SU-DHL-6 (cell line): ENCODE measurements around the gene VENTX.

Experiments used
- H2AFZ ChIP-seq: fragments of 200-600 bp; sonication (generic); 2 replicates; pipeline ENCODE4 v1.6.1; 2014; ENCODE audit warnings: low read depth, mild to moderate bottlenecking, moderate library complexity, mixed read lengths, antibody characterized with exemption, low read length; ENCODE audit not compliant: severe bottlenecking
- H3F3A ChIP-seq: fragments of 200-600 bp; shearing (Covaris generic); 2 replicates; pipeline ENCODE4 v1.6.0; 2016; ENCODE audit warnings: antibody characterized with exemption, mild to moderate bottlenecking; ENCODE audit not compliant: insufficient read depth
- H3K27ac ChIP-seq: fragments of 200-600 bp; sonication (generic); 2 replicates; pipeline ENCODE4 v1.5.1; 2016; ENCODE audit warnings: low read depth, mild to moderate bottlenecking, low read length, moderate library complexity, mixed read lengths
- H3K27me3 ChIP-seq: fragments of 200-600 bp; sonication (generic), shearing (Covaris generic); 2 replicates; pipeline ENCODE4 v1.6.0; 2014; ENCODE audit warnings: mild to moderate bottlenecking, low read length
- H3K36me3 ChIP-seq: fragments of 200-600 bp; sonication (generic); 2 replicates; pipeline ENCODE4 v1.6.1; 2014; ENCODE audit warnings: mild to moderate bottlenecking, low read length, mixed read lengths
- H3K4me2 ChIP-seq: fragments of 300-600, 200-600 bp; shearing (Covaris generic), sonication (generic); 2 replicates; pipeline ENCODE4 v1.6.0; 2014; ENCODE audit warnings: low read length, low read depth, mild to moderate bottlenecking; ENCODE audit not compliant: poor library complexity, severe bottlenecking
- H3K4me3 ChIP-seq: fragments of 200-600 bp; sonication (generic); 2 replicates; pipeline ENCODE4 v1.5.1; 2014; ENCODE audit warnings: antibody characterized with exemption, low read length, mild to moderate bottlenecking, mixed read lengths; ENCODE audit not compliant: insufficient read depth, poor library complexity, severe bottlenecking
- H3K79me2 ChIP-seq: fragments of 200-600 bp; sonication (generic); 2 replicates; pipeline ENCODE4 v1.6.1; 2014; ENCODE audit warnings: mild to moderate bottlenecking, low read length, moderate library complexity; ENCODE audit not compliant: insufficient read depth
- H3K9ac ChIP-seq: fragments of 200-600 bp; sonication (generic); 2 replicates; pipeline ENCODE4 v1.7.0; 2014; ENCODE audit warnings: mild to moderate bottlenecking, low read length
- H3K9me2 ChIP-seq: fragments of 200-600 bp; sonication (generic); replicated peaks from 2 replicates; pipeline ENCODE4 v1.6.1; 2014; ENCODE audit warnings: low read length; ENCODE audit not compliant: insufficient read depth
- H3K9me3 ChIP-seq: fragments of 200-600 bp; sonication (generic); 2 replicates; pipeline ENCODE4 v1.6.1; 2014; ENCODE audit warnings: low read length, mixed read lengths; ENCODE audit not compliant: insufficient read depth
- H4K20me1 ChIP-seq: fragments of 200-600 bp; sonication (generic); 2 replicates; pipeline ENCODE4 v1.6.1; 2014; ENCODE audit warnings: low read depth, mild to moderate bottlenecking, antibody characterized with exemption, low read length, moderate library complexity, mixed read lengths
- EZH2phosphoT487 ChIP-seq: fragments of 200-600 bp; sonication (generic), shearing (Covaris generic); conservative IDR thresholded peaks from 2 replicates; pipeline ENCODE4 v1.6.1; 2018; ENCODE audit warnings: mild to moderate bottlenecking, antibody characterized with exemption, low read length, moderate library complexity, mixed read lengths
- TF ChIP-seq, protein P1 (sequence below): fragments of 200-600 bp; sonication (generic); IDR thresholded peaks from one replicate; pipeline ENCODE4 v1.5.1; 2017; ENCODE audit warnings: antibody characterized with exemption, mild to moderate bottlenecking, low read length, moderate library complexity; ENCODE audit not compliant: insufficient read depth, poor library complexity, severe bottlenecking

VENTX gene

DNA sequence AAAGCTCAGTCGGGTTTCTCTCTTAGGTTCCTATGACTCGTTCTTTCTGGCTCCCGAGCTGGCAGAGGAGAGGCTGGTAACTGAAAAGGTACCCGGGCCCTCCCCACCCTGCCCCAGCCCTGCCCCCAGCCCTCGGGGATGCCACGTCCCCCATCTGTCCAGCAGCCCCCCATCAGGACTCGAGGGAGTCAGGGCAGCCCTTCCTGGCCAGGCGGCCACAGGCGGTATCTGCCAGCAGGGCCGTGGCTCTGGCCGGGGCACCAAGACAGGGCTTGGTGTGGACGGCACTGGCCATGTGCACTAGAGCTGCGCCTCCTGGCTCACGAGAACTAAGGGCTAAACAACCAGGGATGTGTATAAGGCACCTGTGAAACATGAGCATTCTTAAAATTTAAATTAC lies 47.9 kb upstream of the VENTX start:
- H3K27me3 ChIP-seq, result no peaks in the 10 kb centered on the region
- H3K79me2 ChIP-seq, result no peaks in the 10 kb centered on the region
- no peaks in the 10 kb centered on the region for H3K9me3 ChIP-seq
- H3K4me3 ChIP-seq, result no peak overlapping the region
- H3K4me2 ChIP-seq, result no peak overlapping the region
- H3K9ac ChIP-seq, result no peak overlapping the region
- no peak overlapping the region for H3K27ac ChIP-seq
- H4K20me1 ChIP-seq, result no peaks in the 10 kb centered on the region
- no peaks in the 10 kb centered on the region for H3K36me3 ChIP-seq
- H3F3A ChIP-seq, result no peaks in the 10 kb centered on the region
- no peaks in the 10 kb centered on the region for H3K9me2 ChIP-seq
- no peak overlapping the region for H2AFZ ChIP-seq
- no peak for TF ChIP-seq EZH2phosphoT487
- TF ChIP-seq, protein P1, sequence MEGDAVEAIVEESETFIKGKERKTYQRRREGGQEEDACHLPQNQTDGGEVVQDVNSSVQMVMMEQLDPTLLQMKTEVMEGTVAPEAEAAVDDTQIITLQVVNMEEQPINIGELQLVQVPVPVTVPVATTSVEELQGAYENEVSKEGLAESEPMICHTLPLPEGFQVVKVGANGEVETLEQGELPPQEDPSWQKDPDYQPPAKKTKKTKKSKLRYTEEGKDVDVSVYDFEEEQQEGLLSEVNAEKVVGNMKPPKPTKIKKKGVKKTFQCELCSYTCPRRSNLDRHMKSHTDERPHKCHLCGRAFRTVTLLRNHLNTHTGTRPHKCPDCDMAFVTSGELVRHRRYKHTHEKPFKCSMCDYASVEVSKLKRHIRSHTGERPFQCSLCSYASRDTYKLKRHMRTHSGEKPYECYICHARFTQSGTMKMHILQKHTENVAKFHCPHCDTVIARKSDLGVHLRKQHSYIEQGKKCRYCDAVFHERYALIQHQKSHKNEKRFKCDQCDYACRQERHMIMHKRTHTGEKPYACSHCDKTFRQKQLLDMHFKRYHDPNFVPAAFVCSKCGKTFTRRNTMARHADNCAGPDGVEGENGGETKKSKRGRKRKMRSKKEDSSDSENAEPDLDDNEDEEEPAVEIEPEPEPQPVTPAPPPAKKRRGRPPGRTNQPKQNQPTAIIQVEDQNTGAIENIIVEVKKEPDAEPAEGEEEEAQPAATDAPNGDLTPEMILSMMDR, result no peak

DNA sequence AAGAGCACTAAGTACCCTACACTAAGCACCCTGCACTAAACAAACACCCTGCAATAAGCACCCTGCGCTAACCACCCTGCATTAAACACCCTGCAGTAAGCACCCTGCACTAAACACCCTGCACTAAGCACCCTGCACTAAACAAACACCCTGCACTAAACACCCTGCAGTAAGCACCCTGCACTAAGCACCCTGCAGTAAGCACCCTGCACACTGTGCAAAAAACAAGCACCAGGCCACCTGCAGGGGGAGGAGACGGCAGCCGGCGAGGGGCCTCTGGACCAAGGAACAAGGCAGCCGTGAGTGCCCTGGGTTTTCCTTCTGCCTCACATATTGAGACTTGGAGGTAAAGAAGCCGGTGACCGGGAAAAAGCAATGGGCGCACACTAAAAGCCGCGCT lies 47.4 kb upstream of the VENTX start:
- no peak for TF ChIP-seq EZH2phosphoT487
- H3K27ac ChIP-seq, result no peak overlapping the region
- no peaks in the 10 kb centered on the region for H3K9me3 ChIP-seq
- no peak overlapping the region for H3K4me2 ChIP-seq
- H3K27me3 ChIP-seq, result no peaks in the 10 kb centered on the region
- H3K9me2 ChIP-seq, result no peaks in the 10 kb centered on the region
- H2AFZ ChIP-seq, result no peak overlapping the region
- no peaks in the 10 kb centered on the region for H3K79me2 ChIP-seq
- H3K4me3 ChIP-seq, result no peak overlapping the region
- no peaks in the 10 kb centered on the region for H4K20me1 ChIP-seq
- no peak overlapping the region for H3K9ac ChIP-seq
- no peaks in the 10 kb centered on the region for H3K36me3 ChIP-seq
- H3F3A ChIP-seq, result no peaks in the 10 kb centered on the region

DNA sequence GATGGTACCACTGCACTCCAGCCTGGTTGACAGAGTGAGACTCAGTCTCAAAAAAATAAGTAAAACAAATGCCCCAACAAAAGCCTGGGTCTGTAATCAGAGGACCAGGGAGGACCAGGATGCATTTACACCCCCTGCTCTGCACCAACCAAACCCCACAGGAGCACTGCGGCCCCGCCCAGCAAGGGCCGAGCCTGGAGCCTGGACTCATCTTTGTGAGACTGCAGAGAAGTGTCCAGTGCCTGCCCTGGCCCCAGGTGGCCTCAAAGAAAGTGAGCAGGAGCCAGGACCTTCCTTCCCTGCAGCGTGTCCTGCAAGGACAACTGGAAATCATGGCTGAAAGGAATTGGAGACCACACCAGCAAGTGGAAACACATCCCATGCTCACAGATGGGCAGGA lies 46.0 kb upstream of the VENTX start:
- Histone ChIP-seq H3K79me2 (no peaks in the 10 kb centered on the region), H3K27ac (no peak overlapping the region), H4K20me1 (no peaks in the 10 kb centered on the region), H2AFZ (no peak overlapping the region), H3K4me2 (no peak overlapping the region), H3K9ac (no peak overlapping the region), H3K36me3 (no peaks in the 10 kb centered on the region), H3F3A (no peaks in the 10 kb centered on the region), H3K27me3 (no peaks in the 10 kb centered on the region), H3K4me3 (no peak overlapping the region), H3K9me3 (no peaks in the 10 kb centered on the region), H3K9me2 (no peaks in the 10 kb centered on the region)
- TF ChIP-seq, protein P1, result no peak

DNA sequence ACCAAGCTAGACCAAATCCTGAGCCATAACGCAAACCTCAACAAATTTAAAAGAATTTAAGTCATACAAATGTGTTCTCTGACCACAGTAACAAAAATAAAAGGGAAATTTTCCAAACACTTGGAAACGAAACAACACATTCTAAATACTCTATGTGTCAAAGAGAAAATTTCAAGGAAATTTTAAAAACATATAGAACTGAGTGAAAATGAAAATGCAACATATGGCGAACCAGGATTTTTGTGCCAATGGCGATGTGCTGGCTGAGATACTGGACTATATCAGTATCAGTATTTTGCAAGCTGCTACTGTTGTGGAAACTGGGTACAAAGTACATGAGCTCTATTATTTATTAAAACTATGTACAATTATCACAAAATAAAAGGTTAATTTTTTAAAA lies 43.5 kb upstream of the VENTX start:
- Histone ChIP-seq H3K36me3 (no peaks in the 10 kb centered on the region), H3K4me2 (no peak overlapping the region), H2AFZ (no peak overlapping the region), H3K9me2 (no peaks in the 10 kb centered on the region), H3K27ac (no peak overlapping the region), H4K20me1 (no peaks in the 10 kb centered on the region), H3K27me3 (no peaks in the 10 kb centered on the region), H3K9ac (no peak overlapping the region), H3K4me3 (no peak overlapping the region), H3K9me3 (no peaks in the 10 kb centered on the region), H3F3A (no peaks in the 10 kb centered on the region), H3K79me2 (no peaks in the 10 kb centered on the region)
- TF ChIP-seq EZH2phosphoT487, result no peak
- TF ChIP-seq, protein P1, result no peak
